ENCODE measurements around the gene VPS8. TPM values are rescaled to one million over a fixed set of nuclear protein-coding genes. Genes with fewer than 3 reads are reported as not detected.

Gene VPS8
- total and polyA plus RNA-seq, 9 of the 15 experiments (the other 6 are each of a cell fraction or from before 2014, with no cell fraction given) = 7.2 to 41.0 (median 28.3) TPM

DNA sequence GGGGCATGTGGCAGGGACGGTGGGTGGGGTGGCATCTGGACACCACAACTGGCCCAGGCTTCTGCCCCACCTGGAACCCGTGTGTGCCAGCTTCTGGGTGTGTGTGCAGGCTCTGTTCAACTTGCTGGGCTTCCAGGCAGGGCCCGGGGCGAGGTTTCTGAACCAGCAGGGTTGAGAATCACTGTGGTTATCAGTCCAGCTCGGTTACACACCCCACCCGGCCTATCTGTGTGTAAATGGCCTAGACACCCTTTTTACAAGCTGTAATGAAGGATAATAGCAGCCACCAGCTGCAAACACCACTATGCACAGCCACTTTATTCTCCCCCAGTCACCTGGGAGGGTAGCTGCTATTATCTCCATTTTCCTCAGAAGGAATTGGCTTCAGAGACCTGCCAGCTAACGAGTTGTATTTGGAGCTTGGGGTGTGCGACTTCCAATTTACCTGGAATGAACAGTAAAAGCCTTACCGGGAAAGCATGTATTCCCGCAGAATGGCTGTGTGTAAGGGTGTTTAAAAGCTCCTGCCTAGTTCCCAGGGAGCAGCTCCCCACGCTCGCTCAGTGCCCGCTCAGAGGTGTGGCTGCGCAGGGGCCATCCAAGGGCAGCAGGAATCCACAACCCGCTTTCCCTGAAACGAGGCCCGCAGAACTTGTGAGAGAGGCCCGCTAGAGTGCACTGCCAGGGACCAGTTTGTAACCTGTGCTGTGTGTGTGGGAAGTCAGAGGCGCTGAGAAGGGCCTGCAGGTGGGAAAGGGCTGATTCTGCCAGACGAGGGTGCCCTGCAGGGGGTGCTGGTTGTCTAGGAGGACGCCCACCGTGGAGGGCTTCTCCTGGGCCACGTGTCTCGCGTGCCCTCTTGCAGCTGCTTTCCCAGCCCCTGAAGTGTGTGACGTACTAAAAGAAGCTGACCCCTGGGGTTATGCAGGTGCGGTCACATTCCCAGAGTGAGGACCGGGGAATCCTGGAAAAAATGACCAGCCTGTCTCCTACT, 257.4 kb downstream of the VPS8 start (continued):
- TF ChIP-seq ZNF263 (CRISPR knock-in tag; IDR thresholded peaks at IDR 0.05; ENCODE audit: borderline replicate concordance) = no peak
- peak; percentile 46; the same call in 1 of the 2 replicates for TF ChIP-seq NCOR1 (IDR thresholded peaks at IDR 0.05)
- no peak for TF ChIP-seq ZC3H11A (IDR thresholded peaks at IDR 0.05; ENCODE audit: low read depth, low read length)
- TF ChIP-seq TCF3 (CRISPR knock-in tag; IDR thresholded peaks at IDR 0.05) = peak; percentile 66
- peak in 1 of 2 experiments; percentile 18; a peak in 1 of 4 replicates for TF ChIP-seq RAD21 (CRISPR knock-in tag; conservative IDR thresholded peaks at IDR 0.05 in 1 of 2, IDR thresholded peaks at IDR 0.05 in 1 of 2)

DNA sequence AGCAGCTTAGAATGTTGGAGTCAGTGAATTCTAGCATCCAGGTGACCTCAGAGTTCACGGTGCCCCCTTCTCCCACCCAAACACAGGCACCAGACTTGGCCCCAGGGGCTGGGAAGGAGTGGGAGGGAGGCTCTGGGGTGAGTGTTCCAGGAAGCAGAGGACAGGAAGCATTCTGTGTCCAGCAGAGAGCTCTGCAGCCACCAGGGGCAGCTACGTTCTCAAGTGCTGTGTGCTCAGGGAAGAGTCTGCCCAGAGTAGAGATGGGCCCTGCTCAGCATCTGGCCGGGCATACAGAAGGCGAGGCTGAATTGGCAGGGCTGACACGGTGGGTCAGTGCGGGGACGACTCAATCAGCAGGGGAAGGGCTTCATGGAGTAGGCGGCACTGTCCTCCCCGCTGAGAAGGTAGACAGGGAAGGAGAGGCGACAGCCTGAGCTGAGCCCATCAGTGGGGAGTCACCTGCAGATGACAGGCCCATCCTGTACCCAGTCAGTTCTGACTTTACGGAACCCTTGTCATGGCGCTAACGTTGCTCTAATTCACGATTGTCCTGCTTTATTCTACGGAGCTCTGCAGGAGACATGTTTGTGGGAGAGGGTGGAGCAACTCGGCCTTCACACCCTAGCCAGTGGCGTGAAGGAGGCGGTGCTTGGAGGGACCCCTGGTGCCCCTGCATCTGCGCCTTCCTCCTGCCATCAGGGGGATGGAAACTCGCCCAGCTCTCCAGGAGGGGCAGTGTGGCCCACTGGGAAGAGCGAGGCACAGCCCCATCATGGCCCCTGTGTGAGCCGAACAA, 258.7 kb downstream of the VPS8 start:
- ATAC-seq (peak; percentile 97), DNase-seq (ENCODE audit: extremely low read depth in 1 of 4, low spot score in 3 of 4) (peak; percentile 44 to 63 (median 51)), FAIRE-seq (peak; percentile 70)
- Histone ChIP-seq H3K4me3 (no peak overlapping the region), H3K4me1 (replicated peaks in 1 of 2; ENCODE audit: control insufficient read depth in 2 of 2, insufficient read depth in 2 of 2, low read length in 2 of 2) (peaks cover 4 to 19% of the 10 kb centered on the region in 2 experiments; a peak in 4 of 5 replicates), H3K27ac (ENCODE audit: extremely low read depth, low read depth, low read length) (no peak overlapping the region), H3K27me3 (ENCODE audit: control insufficient read depth in 2 of 2, insufficient read depth in 2 of 2, low read length in 2 of 2) (peaks cover 12 to 52% of the 10 kb centered on the region in 2 experiments; a peak in 3 of 5 replicates), H3K9me3 (replicated peaks; ENCODE audit: control insufficient read depth, insufficient read depth, low read depth, low read length) (no peaks in the 10 kb centered on the region), H4K20me1 (replicated peaks; ENCODE audit: control insufficient read depth, insufficient read depth, low read length) (no peaks in the 10 kb centered on the region), H3K9me1 (ENCODE audit: control insufficient read depth, insufficient read depth, low read length) (peaks cover 3% of the 10 kb centered on the region), H3K4me2 (ENCODE audit: insufficient read depth, low read length) (peak overlapping the region; percentile 53), H3K9ac (ENCODE audit: insufficient read depth in 1 of 2, low read depth in 2 of 2, low read length in 2 of 2) (no peak overlapping the region), H3K79me2 (ENCODE audit: control insufficient read depth, insufficient read depth, low read length) (no peaks in the 10 kb centered on the region), H2AFZ (ENCODE audit: low read depth, low read length) (peak overlapping the region; percentile 83), H3K36me3 (ENCODE audit: control insufficient read depth, insufficient read depth, low read length) (no peaks in the 10 kb centered on the region)
- CTCF ChIA-PET (ENCODE audit: low intra/inter-chr PET ratio) = no interaction called here
- no TSS peak for BruUV-seq (replicated peaks)
- in situ Hi-C loops (cut with MboI) (no loop called here), intact Hi-C loops (cut with micrococcal nuclease) (loop anchor here (5.0 kb wide), 1 partner anchor 193 kb away; no protein-coding TSS in a partner anchor)
- WGBS (ENCODE audit: insufficient coverage, low coverage, missing lambda C conversion rate) = 26% methylated on average over 22 of the region's 22 CpGs
- POLR2A ChIA-PET = interaction anchor here (0.9 to 1.1 kb wide), 2 partner anchors 8 to 16 kb away, joined by 4 read pairs; no protein-coding TSS in a partner anchor
- TF ChIP-seq, protein P1, sequence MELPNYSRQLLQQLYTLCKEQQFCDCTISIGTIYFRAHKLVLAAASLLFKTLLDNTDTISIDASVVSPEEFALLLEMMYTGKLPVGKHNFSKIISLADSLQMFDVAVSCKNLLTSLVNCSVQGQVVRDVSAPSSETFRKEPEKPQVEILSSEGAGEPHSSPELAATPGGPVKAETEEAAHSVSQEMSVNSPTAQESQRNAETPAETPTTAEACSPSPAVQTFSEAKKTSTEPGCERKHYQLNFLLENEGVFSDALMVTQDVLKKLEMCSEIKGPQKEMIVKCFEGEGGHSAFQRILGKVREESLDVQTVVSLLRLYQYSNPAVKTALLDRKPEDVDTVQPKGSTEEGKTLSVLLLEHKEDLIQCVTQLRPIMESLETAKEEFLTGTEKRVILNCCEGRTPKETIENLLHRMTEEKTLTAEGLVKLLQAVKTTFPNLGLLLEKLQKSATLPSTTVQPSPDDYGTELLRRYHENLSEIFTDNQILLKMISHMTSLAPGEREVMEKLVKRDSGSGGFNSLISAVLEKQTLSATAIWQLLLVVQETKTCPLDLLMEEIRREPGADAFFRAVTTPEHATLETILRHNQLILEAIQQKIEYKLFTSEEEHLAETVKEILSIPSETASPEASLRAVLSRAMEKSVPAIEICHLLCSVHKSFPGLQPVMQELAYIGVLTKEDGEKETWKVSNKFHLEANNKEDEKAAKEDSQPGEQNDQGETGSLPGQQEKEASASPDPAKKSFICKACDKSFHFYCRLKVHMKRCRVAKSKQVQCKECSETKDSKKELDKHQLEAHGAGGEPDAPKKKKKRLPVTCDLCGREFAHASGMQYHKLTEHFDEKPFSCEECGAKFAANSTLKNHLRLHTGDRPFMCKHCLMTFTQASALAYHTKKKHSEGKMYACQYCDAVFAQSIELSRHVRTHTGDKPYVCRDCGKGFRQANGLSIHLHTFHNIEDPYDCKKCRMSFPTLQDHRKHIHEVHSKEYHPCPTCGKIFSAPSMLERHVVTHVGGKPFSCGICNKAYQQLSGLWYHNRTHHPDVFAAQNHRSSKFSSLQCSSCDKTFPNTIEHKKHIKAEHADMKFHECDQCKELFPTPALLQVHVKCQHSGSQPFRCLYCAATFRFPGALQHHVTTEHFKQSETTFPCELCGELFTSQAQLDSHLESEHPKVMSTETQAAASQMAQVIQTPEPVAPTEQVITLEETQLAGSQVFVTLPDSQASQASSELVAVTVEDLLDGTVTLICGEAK (IDR thresholded peaks at IDR 0.05) = 0 out of 2 replicates have a peak, but pooled peaks have one; percentile 20
- TF ChIP-seq, protein P1 (CRISPR knock-in tag; IDR thresholded peaks at IDR 0.05) = no peak
- TF ChIP-seq NRF1 (conservative IDR thresholded peaks at IDR 0.05 in 1 of 2, IDR thresholded peaks at IDR 0.05 in 1 of 2) = peak; percentile 17 to 32; a peak in 1 of 4 replicates

Data from K562 (cell line).